GM12878 (cell line): ENCODE results near the gene NLGN1. TPM values are rescaled to one million over a fixed set of nuclear protein-coding genes. Genes with fewer than 3 reads are reported as not detected.

Source experiments
- ATAC-seq: fragments of 200-7000 bp; cut with Tn5 transposase; 3 replicates; pipeline ENCODE4 v1.9.1; 2020; ENCODE audit warnings: mild to moderate bottlenecking, moderate library complexity
- BruUV-seq: library from RNA; stranded (reverse); fragments of 400-500 nt; replicated peaks from 2 replicates; lab custom pipeline; 2021; lab: Mats Ljungman, UMichigan
- CTCF ChIA-PET: fragments of 300-600 bp; sonication (Branson Sonifier 250); formaldehyde crosslinking; extraction: SDS; loops from one replicate; lab custom pipeline; 2021; ENCODE audit warnings: inconsistent platforms; lab: Yijun Ruan, JAX
- POLR2A ChIA-PET: fragments of 350-600 bp; formaldehyde crosslinking; extraction: SDS; loops from one replicate; lab custom pipeline; 2021; ENCODE audit warnings: inconsistent platforms; lab: Charles Lee
- RAD21 ChIA-PET: fragments of 300-600 bp; sonication (Branson Sonifier 250); formaldehyde crosslinking; loops from one replicate; lab custom pipeline; 2023; ENCODE audit warnings: antibody characterized with exemption; ENCODE audit not compliant: unreplicated experiment; lab: Charles Lee
- SMC1A ChIA-PET: fragments of 300-600 bp; sonication (Branson Sonifier 250); formaldehyde crosslinking; loops from one replicate; lab custom pipeline; 2023; ENCODE audit not compliant: unreplicated experiment, uncharacterized antibody; lab: Charles Lee
- DNase-seq: peaks from one replicate; pipeline ENCODE4 v3.0.0-alpha.2; 2011; ENCODE audit warnings: low read depth, low spot score
- FAIRE-seq: peaks from 3 replicates; lab custom pipeline; 2011; peaks lifted over from hg19 to GRCh38; lab: Jason Lieb, UNC
- H2AFZ ChIP-seq: 2 replicates; pipeline ENCODE4 v1.6.0; 2011; ENCODE audit warnings: low read depth, low read length, control low read depth; ENCODE audit not compliant: control insufficient read depth
- H3K27ac ChIP-seq: 2 replicates; pipeline ENCODE4 v1.5.1; 2011; ENCODE audit warnings: control low read depth; ENCODE audit not compliant: control insufficient read depth, insufficient read depth
- H3K27me3 ChIP-seq, 2 experiments: replicated peaks in 1 of 2; 2 replicates each; pipeline versions ENCODE4 v1.6.0 to v1.6.1; 2011; ENCODE audit warnings: low read length in 1 of 2; ENCODE audit not compliant: control insufficient read depth in 2 of 2, insufficient read depth in 2 of 2
- H3K36me3 ChIP-seq, 2 experiments: 2 replicates each; pipeline ENCODE4 v1.5.1; 2011; ENCODE audit warnings: low read length in 1 of 2; ENCODE audit not compliant: control insufficient read depth in 2 of 2, insufficient read depth in 2 of 2
- H3K4me1 ChIP-seq: 2 replicates; pipeline ENCODE4 v1.6.1; 2011; ENCODE audit warnings: mild to moderate bottlenecking, low read length, moderate library complexity, mixed read lengths; ENCODE audit not compliant: control insufficient read depth, insufficient read depth
- H3K4me2 ChIP-seq: 2 replicates; pipeline ENCODE4 v1.6.0; 2011; ENCODE audit warnings: control low read depth; ENCODE audit not compliant: control insufficient read depth, insufficient read depth
- H3K4me3 ChIP-seq: fragments of 200-600 bp; sonication (generic); 2 replicates; pipeline ENCODE4 v1.5.1; 2016
- H3K79me2 ChIP-seq: 2 replicates; pipeline ENCODE4 v1.6.0; 2011; ENCODE audit warnings: low read length; ENCODE audit not compliant: control insufficient read depth, insufficient read depth
- H3K9ac ChIP-seq: 2 replicates; pipeline ENCODE4 v1.8.0; 2011; ENCODE audit warnings: low read length, control low read depth, mixed read lengths; ENCODE audit not compliant: control insufficient read depth, insufficient read depth
- H3K9me3 ChIP-seq: replicated peaks from 3 replicates; pipeline ENCODE4 v1.5.1; 2011; ENCODE audit warnings: mild to moderate bottlenecking, low read length; ENCODE audit not compliant: control insufficient read depth, insufficient read depth
- H4K20me1 ChIP-seq: 2 replicates; pipeline ENCODE4 v1.6.0; 2011; ENCODE audit not compliant: control insufficient read depth, insufficient read depth
- CEBPB ChIP-seq, 2 experiments: fragments of 150-350 bp in 1 of 2; IDR thresholded peaks; 2 replicates each; pipeline ENCODE4 v1.6.1; 2012 to 2014; ENCODE audit warnings: low read depth in 2 of 2, low read length in 2 of 2, borderline replicate concordance in 1 of 2, inconsistent platforms in 1 of 2
- CHD1 ChIP-seq: IDR thresholded peaks from 2 replicates; pipeline ENCODE4 v1.6.1; 2012; ENCODE audit warnings: low read depth, low read length, improper control_type of control experiment
- E2F4 ChIP-seq: IDR thresholded peaks from 2 replicates; pipeline ENCODE4 v1.6.1; 2012; ENCODE audit warnings: low read depth, low read length, improper control_type of control experiment
- EZH2 ChIP-seq: IDR thresholded peaks from 2 replicates; pipeline ENCODE4 v1.6.1; 2012; ENCODE audit warnings: low read depth, mild to moderate bottlenecking, control low read depth, inconsistent platforms, low read length, borderline replicate concordance; ENCODE audit not compliant: control insufficient read depth
- FOXM1 ChIP-seq: IDR thresholded peaks from 2 replicates; pipeline ENCODE4 v1.6.1; 2012; ENCODE audit warnings: low read depth, mild to moderate bottlenecking, inconsistent platforms, low read length, moderate library complexity
- HDAC2 ChIP-seq: fragments of 200-600 bp; sonication (generic); IDR thresholded peaks from 2 replicates; pipeline ENCODE4 v1.6.1; 2017
- HDGF ChIP-seq: fragments of 450-650 bp; IDR thresholded peaks from 2 replicates; pipeline ENCODE4 v1.6.1; 2016; ENCODE audit warnings: antibody characterized with exemption
- IRF4 ChIP-seq: IDR thresholded peaks from 2 replicates; pipeline ENCODE4 v1.6.1; 2011; ENCODE audit warnings: low read depth, low read length
- MTA3 ChIP-seq: IDR thresholded peaks from 2 replicates; pipeline ENCODE4 v1.6.1; 2012; ENCODE audit warnings: low read length, inconsistent platforms, borderline replicate concordance
- MYC ChIP-seq: IDR thresholded peaks from 2 replicates; pipeline ENCODE4 v1.6.1; 2011; ENCODE audit warnings: mild to moderate bottlenecking, low read length, moderate library complexity, inconsistent platforms; ENCODE audit not compliant: insufficient read depth, insufficient replicate concordance, insufficient read length, severe bottlenecking
- SMAD5 ChIP-seq: IDR thresholded peaks from 2 replicates; pipeline ENCODE4 v1.6.1; 2016; ENCODE audit warnings: antibody characterized with exemption, low read depth
- SREBF2 ChIP-seq: IDR thresholded peaks from 2 replicates; pipeline ENCODE4 v1.6.1; 2012; ENCODE audit warnings: mild to moderate bottlenecking, low read length
- ZNF217 ChIP-seq: fragments of 450-650 bp; IDR thresholded peaks from 2 replicates; pipeline ENCODE4 v1.6.1; 2017; ENCODE audit warnings: antibody characterized with exemption, mild to moderate bottlenecking
- ZZZ3 ChIP-seq: IDR thresholded peaks from 2 replicates; pipeline ENCODE4 v1.6.1; 2011; ENCODE audit warnings: low read depth; ENCODE audit not compliant: control insufficient read depth, insufficient read length
- WGBS: methylation state at CpG from one replicate; pipeline ENCODE4 v1.1.6; 2016; ENCODE audit warnings: low lambda C conversion rate; ENCODE audit not compliant: insufficient replicate concordance, insufficient coverage; ENCODE audit errors: missing lambda C conversion rate; 5-methylcytosine and 5-hydroxymethylcytosine counted together
- in situ Hi-C: fragments of 300-500 bp; cut with MboI; formaldehyde crosslinking; loops from 9 replicates; pipeline ENCODE4 v1.14.3; 2018; ENCODE audit warnings: mixed read lengths
- intact Hi-C: fragments of 100-400 bp; cut with micrococcal nuclease; formaldehyde crosslinking; loops from one replicate; pipeline ENCODE4 v1.14.2; 2022; ENCODE audit not compliant: unreplicated experiment
- polyA plus RNA-seq, 11 experiments: library from polyadenylated mRNA; depleted of rRNA in 4 of 11; unstranded in 6 of 11; stranded (reverse) in 5 of 11; fragments of >200 nt; fragmentation: Nextera tagmentation in 4 of 11; fragmentation: Illumina TruSeq in 1 of 11; extraction: Ambion mirVana in 4 of 11; extraction: Trizol in 1 of 11; gene quantifications; 1 replicate in 1 of 11; 2 replicates in 10 of 11; pipeline versions ENCODE4 v1.2.1 to v1.2.3, GENCODE V29; 2011 to 2016; ENCODE audit warnings: inconsistent platforms in 2 of 11, missing spikeins in 2 of 11, low read depth in 1 of 11
- total RNA-seq, 4 experiments: library from RNA; depleted of rRNA in 3 of 4; stranded (reverse); fragments of >200 nt in 3 of 4; fragmentation: Illumina TruSeq in 1 of 4; extraction: Trizol in 1 of 4; gene quantifications; 2 replicates each; pipeline versions ENCODE4 v1.2.1 to v1.2.3, GENCODE V29; 2013 to 2021

Gene NLGN1
- total and polyA plus RNA-seq, 10 of the 15 experiments (the other 5 are each of a cell fraction or from before 2014, with no cell fraction given) = not detected

GRCh38 chr3:173841334-173841733 lies 443.8 kb downstream of the NLGN1 start (continued):
- TF ChIP-seq E2F4 (no peak), IRF4 (no peak), ZZZ3 (no peak)

GRCh38 chr3:173843060-173843459 lies 445.5 kb downstream of the NLGN1 start:
- Histone ChIP-seq H3K79me2 (no peaks in the 10 kb centered on the region), H3K9ac (no peak overlapping the region), H4K20me1 (no peaks in the 10 kb centered on the region), H2AFZ (no peak overlapping the region), H3K9me3 (no peaks in the 10 kb centered on the region), H3K4me1 (no peaks in the 10 kb centered on the region), H3K36me3 (no peaks in the 10 kb centered on the region), H3K27ac (no peak overlapping the region), H3K4me3 (no peak overlapping the region), H3K27me3 (no peaks in the 10 kb centered on the region), H3K4me2 (no peak overlapping the region)
- ChIA-PET RAD21 (no interaction called here), SMC1A (no interaction called here), CTCF (no interaction called here), POLR2A (no interaction called here)
- ATAC-seq (no peak), DNase-seq (no peak), FAIRE-seq (no peak)
- 13% methylated on average over 3 of the region's 3 CpGs for WGBS
- intact Hi-C loops (no loop called here), in situ Hi-C loops (no loop called here)
- TF ChIP-seq EZH2 (no peak), MTA3 (no peak), HDAC2 (no peak), FOXM1 (no peak), MYC (no peak), SMAD5 (no peak), HDGF (no peak), CHD1 (no peak), CEBPB (IDR thresholded peaks at IDR 0.05; ENCODE audit: borderline replicate concordance in 1 of 2, low read depth in 2 of 2, low read length in 2 of 2) (no peak), SREBF2 (no peak), ZNF217 (no peak)
- BruUV-seq = no TSS peak
